GM19035 (cell line): ENCODE measurements around the gene GNAO1.

Experiments
- ATAC-seq: cut with Tn5 transposase; IDR thresholded peaks from one replicate; pipeline ENCODE4 v1.9.1; 2021; ENCODE audit not compliant: unreplicated experiment

GNAO1 gene

GRCh38 chr16:56309008-56309407, 117.7 kb downstream of the GNAO1 start:
- ATAC-seq, result no peak

- ATAC-seq, result no peak
Observed at GRCh38 chr16:56310690-56311089, 119.4 kb downstream of the GNAO1 start.

GRCh38 chr16:56311208-56312027, 120.1 kb downstream of the GNAO1 start:
- no peak for ATAC-seq

GRCh38 chr16:56312028-56312300, 120.7 kb downstream of the GNAO1 start:
- ATAC-seq, result no peak

GRCh38 chr16:56312556-56312955, 121.3 kb downstream of the GNAO1 start:
- no peak for ATAC-seq

- ATAC-seq, result no peak
Observed at GRCh38 chr16:56314244-56314850, 123.1 kb downstream of the GNAO1 start.

- ATAC-seq, result no peak
Observed at GRCh38 chr16:56315955-56316354, 124.7 kb downstream of the GNAO1 start.

- no peak for ATAC-seq
Observed at GRCh38 chr16:56316545-56316944, 125.3 kb downstream of the GNAO1 start.

GRCh38 chr16:56317998-56318826, 126.9 kb downstream of the GNAO1 start:
- peak; percentile 87 for ATAC-seq

- no peak for ATAC-seq
Observed at GRCh38 chr16:56318827-56319140, 127.5 kb downstream of the GNAO1 start.

GRCh38 chr16:56319376-56319775, 128.1 kb downstream of the GNAO1 start:
- no peak for ATAC-seq

GRCh38 chr16:56320056-56320455, 128.8 kb downstream of the GNAO1 start:
- no peak for ATAC-seq

- ATAC-seq, result no peak
Observed at GRCh38 chr16:56320811-56321558, 129.7 kb downstream of the GNAO1 start.

GRCh38 chr16:56321571-56321970, 130.3 kb downstream of the GNAO1 start:
- ATAC-seq, result no peak

- ATAC-seq, result no peak
Observed at GRCh38 chr16:56324406-56324805, 133.1 kb downstream of the GNAO1 start.

GRCh38 chr16:56325956-56326355, 134.7 kb downstream of the GNAO1 start:
- ATAC-seq, result no peak

GRCh38 chr16:56327071-56327928, 136.0 kb downstream of the GNAO1 start:
- ATAC-seq, result no peak

- no peak for ATAC-seq
Observed at GRCh38 chr16:56327929-56328258, 136.6 kb downstream of the GNAO1 start.

- no peak for ATAC-seq
Observed at GRCh38 chr16:56328276-56329022, 137.2 kb downstream of the GNAO1 start.

GRCh38 chr16:56329887-56330286, 138.6 kb downstream of the GNAO1 start:
- ATAC-seq, result no peak
